ENCODE results near the gene TRAPPC10. TPM values are rescaled to one million over a fixed set of nuclear protein-coding genes. Genes with fewer than 3 reads are reported as not detected.

Gene TRAPPC10
- total RNA-seq = 10 to 100 TPM; 38.6 to 77.8 (median 55.3) TPM

GRCh38 chr21:44011579-44012473 is at the start of gene TRAPPC10:
TSS of gene TRAPPC10 (plus strand) at chr21:44012309. CDS start at chr21:44012494, 185 bp downstream.
- intact Hi-C loops (cut with DNase I) = no loop called here
- H3K4me1 ChIP-seq = peaks cover 5 to 15% of the 10 kb centered on the region in 2 donors
- peak; percentile 84 to 85 for DNase-seq

DNA sequence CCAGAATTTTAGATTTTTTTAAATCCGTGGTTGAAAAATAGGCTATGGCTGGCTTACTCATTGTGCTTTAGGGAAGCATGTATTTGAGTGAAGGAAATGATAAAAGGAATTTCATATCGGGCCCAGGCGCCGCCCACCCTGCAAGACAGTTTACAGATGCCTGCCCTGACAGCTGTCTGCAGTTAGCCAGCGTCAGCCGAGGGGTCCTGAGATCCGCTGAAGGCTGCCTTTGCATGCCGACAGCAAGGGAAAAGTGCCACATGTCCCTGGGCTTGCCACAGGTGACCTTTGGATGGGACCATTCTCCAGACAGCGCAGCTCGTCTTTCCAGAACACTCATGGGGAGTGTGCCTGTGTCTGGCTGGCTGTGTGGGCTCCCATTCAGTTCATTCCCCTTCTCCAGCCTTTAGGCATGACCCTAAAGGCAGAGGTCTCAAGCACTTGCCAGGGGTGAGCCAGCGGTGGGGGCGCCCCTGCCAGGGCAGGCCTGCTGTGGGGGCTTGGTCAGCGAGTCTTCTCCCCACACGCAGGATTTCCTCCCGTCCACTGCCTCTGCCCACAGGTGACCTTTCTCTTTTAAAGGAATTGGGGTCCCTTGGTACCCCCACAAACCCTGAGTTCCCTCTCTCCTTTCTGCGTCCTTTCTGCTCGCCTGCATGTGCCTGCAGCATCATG is 46.1 kb upstream of the TRAPPC10 start:
- WGBS, 2 donors = 91 to 95% methylated on average over 17 of the region's 17 CpGs
- peaks cover 15 to 21% of the 10 kb centered on the region in 2 donors for H3K36me3 ChIP-seq
- no peak for DNase-seq
- H3K27me3 ChIP-seq = no peaks in the 10 kb centered on the region
- H3K9me3 ChIP-seq = no peaks in the 10 kb centered on the region
- intact Hi-C loops (cut with DNase I) = no loop called here
- H3K27ac ChIP-seq = no peak overlapping the region
- no peak overlapping the region for H3K4me3 ChIP-seq (replicated peaks in 1 of 3)
- H3K4me1 ChIP-seq = no peaks in the 10 kb centered on the region
- TF ChIP-seq, protein P1, sequence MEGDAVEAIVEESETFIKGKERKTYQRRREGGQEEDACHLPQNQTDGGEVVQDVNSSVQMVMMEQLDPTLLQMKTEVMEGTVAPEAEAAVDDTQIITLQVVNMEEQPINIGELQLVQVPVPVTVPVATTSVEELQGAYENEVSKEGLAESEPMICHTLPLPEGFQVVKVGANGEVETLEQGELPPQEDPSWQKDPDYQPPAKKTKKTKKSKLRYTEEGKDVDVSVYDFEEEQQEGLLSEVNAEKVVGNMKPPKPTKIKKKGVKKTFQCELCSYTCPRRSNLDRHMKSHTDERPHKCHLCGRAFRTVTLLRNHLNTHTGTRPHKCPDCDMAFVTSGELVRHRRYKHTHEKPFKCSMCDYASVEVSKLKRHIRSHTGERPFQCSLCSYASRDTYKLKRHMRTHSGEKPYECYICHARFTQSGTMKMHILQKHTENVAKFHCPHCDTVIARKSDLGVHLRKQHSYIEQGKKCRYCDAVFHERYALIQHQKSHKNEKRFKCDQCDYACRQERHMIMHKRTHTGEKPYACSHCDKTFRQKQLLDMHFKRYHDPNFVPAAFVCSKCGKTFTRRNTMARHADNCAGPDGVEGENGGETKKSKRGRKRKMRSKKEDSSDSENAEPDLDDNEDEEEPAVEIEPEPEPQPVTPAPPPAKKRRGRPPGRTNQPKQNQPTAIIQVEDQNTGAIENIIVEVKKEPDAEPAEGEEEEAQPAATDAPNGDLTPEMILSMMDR (IDR thresholded peaks at IDR 0.05) = no peak
- TF ChIP-seq POLR2A (IDR thresholded peaks at IDR 0.05) = no peak

More at GRCh38 chr21:44011579-44012473, at the start of gene TRAPPC10:
- TF ChIP-seq, protein P1 (IDR thresholded peaks at IDR 0.05) = no peak
- TF ChIP-seq POLR2A (IDR thresholded peaks at IDR 0.05) = peak; percentile 65 to 91
- WGBS, 2 donors = 2% methylated on average over 29 to 32 of the region's 107 CpGs
- Histone ChIP-seq H3K36me3 (no peaks in the 10 kb centered on the region), H3K9me3 (no peaks in the 10 kb centered on the region), H3K27ac (peak within 1 kb of the TSS; percentile 91 to 98 (median 96)), H3K27me3 (no peaks in the 10 kb centered on the region), H3K4me3 (replicated peaks in 1 of 3) (peak within 1 kb of the TSS; percentile 84 to 91 (median 87))

GRCh38 chr21:43966946-43967512 is 45.1 kb upstream of the TRAPPC10 start:
- Histone ChIP-seq H3K4me3 (replicated peaks in 1 of 3) (no peak overlapping the region), H3K36me3 (peaks cover 24 to 31% of the 10 kb centered on the region in 2 donors), H3K27me3 (no peaks in the 10 kb centered on the region), H3K4me1 (no peaks in the 10 kb centered on the region), H3K27ac (no peak overlapping the region), H3K9me3 (no peaks in the 10 kb centered on the region)
- TF ChIP-seq, protein P1 (IDR thresholded peaks at IDR 0.05) = no peak
- TF ChIP-seq POLR2A (IDR thresholded peaks at IDR 0.05) = no peak
- no peak for DNase-seq
- 89 to 92% methylated on average over 15 to 18 of the region's 18 CpGs for WGBS, 2 donors
- intact Hi-C loops (cut with DNase I) = no loop called here

- Histone ChIP-seq H3K27me3 (no peaks in the 10 kb centered on the region), H3K27ac (no peak overlapping the region), H3K9me3 (no peaks in the 10 kb centered on the region), H3K4me3 (replicated peaks in 1 of 3) (no peak overlapping the region), H3K36me3 (peaks cover 24 to 37% of the 10 kb centered on the region in 2 donors), H3K4me1 (no peaks in the 10 kb centered on the region)
- DNase-seq = no peak
- 81 to 90% methylated on average over 7 to 13 of the region's 15 CpGs for WGBS, 2 donors
- intact Hi-C loops (cut with DNase I) = no loop called here
- TF ChIP-seq POLR2A (IDR thresholded peaks at IDR 0.05) = no peak
- TF ChIP-seq, protein P1 (IDR thresholded peaks at IDR 0.05) = no peak
Observed at GRCh38 chr21:43967981-43968380, 44.1 kb upstream of the TRAPPC10 start.

Data from thyroid gland (tissue), 4 donors.